K562 (cell line): ENCODE measurements around the gene REM2. TPM values are rescaled to one million over a fixed set of nuclear protein-coding genes. Genes with fewer than 3 reads are reported as not detected.

Experiments used
- ATAC-seq: fragments of 200-7000 bp; cut with Tn5 transposase; 3 replicates; pipeline ENCODE4 v1.9.1; 2020; ENCODE audit warnings: moderate library complexity
- BruUV-seq: library from RNA; stranded (reverse); fragments of 400-500 nt; replicated peaks from 2 replicates; lab custom pipeline; 2021; lab: Mats Ljungman, UMichigan
- CTCF ChIA-PET: fragments of 300-600 bp; formaldehyde crosslinking; extraction: SDS; loops from one replicate; lab custom pipeline; 2021; ENCODE audit warnings: low intra/inter-chr PET ratio; lab: Yijun Ruan, JAX
- POLR2A ChIA-PET: fragments of 300-600, 350-650 bp; sonication (Branson Sonifier 250); formaldehyde crosslinking; extraction: SDS; loops from one replicate; lab custom pipeline; 2021; ENCODE audit warnings: antibody characterized with exemption, inconsistent platforms; lab: Yijun Ruan, JAX
- DNase-seq, 4 experiments: peaks; one replicate each; pipeline versions ENCODE4 v3.0.0 to v3.0.0-alpha.2; 2011 to 2018; ENCODE audit warnings: low spot score in 3 of 4, mixed read lengths in 3 of 4; ENCODE audit errors: extremely low read depth in 1 of 4
- FAIRE-seq: peaks from 2 replicates; lab custom pipeline; 2011; peaks lifted over from hg19 to GRCh38; lab: Jason Lieb, UNC
- H2AFZ ChIP-seq: 2 replicates; pipeline ENCODE4 v1.6.0; 2011; ENCODE audit warnings: low read depth, low read length, control low read depth, inconsistent platforms
- H3K27ac ChIP-seq: fragments of 200-600 bp; 3 replicates; pipeline ENCODE4 v1.8.0; 2011; ENCODE audit warnings: low read depth, mild to moderate bottlenecking, control low read depth, inconsistent platforms, low read length, moderate library complexity, mixed read lengths; ENCODE audit errors: extremely low read depth
- H3K27me3 ChIP-seq, 2 experiments: fragments of 300-600 bp in 1 of 2; 2 replicates in 1 of 2; 3 replicates in 1 of 2; pipeline versions ENCODE4 v1.6.0 to v1.8.0; 2011; ENCODE audit warnings: inconsistent platforms in 2 of 2, low read length in 2 of 2, mild to moderate bottlenecking in 1 of 2, mixed read lengths in 1 of 2, moderate library complexity in 1 of 2; ENCODE audit not compliant: control insufficient read depth in 2 of 2, insufficient read depth in 2 of 2
- H3K36me3 ChIP-seq: fragments of 300-600 bp; 3 replicates; pipeline ENCODE4 v1.8.0; 2011; ENCODE audit warnings: mild to moderate bottlenecking, low read length, inconsistent platforms; ENCODE audit not compliant: control insufficient read depth, insufficient read depth
- H3K4me1 ChIP-seq, 2 experiments: fragments of 200-600 bp in 1 of 2; replicated peaks in 1 of 2; 2 replicates in 1 of 2; 3 replicates in 1 of 2; pipeline versions ENCODE4 v1.5.1 to v1.8.0; 2011; ENCODE audit warnings: inconsistent platforms in 2 of 2, low read length in 2 of 2, mild to moderate bottlenecking in 1 of 2, mixed read lengths in 1 of 2, moderate library complexity in 1 of 2; ENCODE audit not compliant: control insufficient read depth in 2 of 2, insufficient read depth in 2 of 2
- H3K4me2 ChIP-seq: 2 replicates; pipeline ENCODE4 v1.6.1; 2011; ENCODE audit warnings: low read length, control low read depth, inconsistent platforms, mixed read lengths; ENCODE audit not compliant: insufficient read depth
- H3K4me3 ChIP-seq: fragments of 200-600 bp; sonication (generic), shearing (Covaris generic); 2 replicates; pipeline ENCODE4 v1.5.1; 2016; ENCODE audit warnings: control low read depth, inconsistent platforms
- H3K79me2 ChIP-seq: fragments of 200-600 bp; 3 replicates; pipeline ENCODE4 v1.8.0; 2011; ENCODE audit warnings: low read length, inconsistent platforms; ENCODE audit not compliant: control insufficient read depth, insufficient read depth
- H3K9ac ChIP-seq, 2 experiments: 2 replicates each; pipeline versions ENCODE4 v1.6.0 to v1.6.1; 2011; ENCODE audit warnings: low read depth in 2 of 2, low read length in 2 of 2, control low read depth in 1 of 2, inconsistent platforms in 1 of 2, mild to moderate bottlenecking in 1 of 2, mixed read lengths in 1 of 2; ENCODE audit not compliant: insufficient read depth in 1 of 2
- H3K9me1 ChIP-seq: one replicate; pipeline ENCODE4 v1.6.0; 2011; ENCODE audit warnings: inconsistent platforms, mild to moderate bottlenecking, low read length, moderate library complexity; ENCODE audit not compliant: control insufficient read depth, insufficient read depth
- H3K9me3 ChIP-seq: replicated peaks from 2 replicates; pipeline ENCODE4 v1.5.1; 2011; ENCODE audit warnings: low read depth, low read length, inconsistent platforms; ENCODE audit not compliant: control insufficient read depth, insufficient read depth
- H4K20me1 ChIP-seq: replicated peaks from 2 replicates; pipeline ENCODE4 v1.6.1; 2011; ENCODE audit warnings: low read length, inconsistent platforms, mixed read lengths; ENCODE audit not compliant: control insufficient read depth, insufficient read depth
- CUX1 ChIP-seq: fragments of 200-800 bp; sonication (Bioruptor generic); IDR thresholded peaks from 2 replicates; pipeline ENCODE4 v1.6.1; 2016; ENCODE audit warnings: missing genetic modification characterization, missing compliant biosample characterization
- DEAF1 ChIP-seq: fragments of 450-650 bp; formaldehyde crosslinking; IDR thresholded peaks from 2 replicates; pipeline ENCODE4 v1.4.0; 2020; ENCODE audit warnings: mild to moderate bottlenecking, moderate library complexity
- NFE2L1 ChIP-seq: fragments of 450-650 bp; IDR thresholded peaks from 2 replicates; pipeline ENCODE4 v1.6.1; 2016; ENCODE audit warnings: missing genetic modification characterization, low read depth, mild to moderate bottlenecking, missing compliant biosample characterization, moderate library complexity, borderline replicate concordance
- NFIC ChIP-seq: fragments of 450-650 bp; IDR thresholded peaks from 2 replicates; pipeline ENCODE4 v1.6.1; 2017; ENCODE audit warnings: mild to moderate bottlenecking, inconsistent platforms
- PHB2 ChIP-seq: fragments of 450-650 bp; IDR thresholded peaks from 2 replicates; pipeline ENCODE4 v1.6.1; 2017; ENCODE audit warnings: low read depth
- RB1 ChIP-seq: fragments of 450-650 bp; IDR thresholded peaks from 2 replicates; pipeline ENCODE4 v1.6.1; 2017; ENCODE audit warnings: low read depth, mild to moderate bottlenecking
- RBM25 ChIP-seq: fragments of 200-400 bp; formaldehyde crosslinking; IDR thresholded peaks from 2 replicates; pipeline ENCODE4 v1.6.1; 2018; ENCODE audit warnings: low read length, low read depth, moderate library complexity; ENCODE audit not compliant: severe bottlenecking
- SPI1 ChIP-seq: IDR thresholded peaks from 2 replicates; pipeline ENCODE4 v1.6.1; 2011; ENCODE audit warnings: low read depth, low read length, control low read depth, borderline replicate concordance
- ZBTB17 ChIP-seq: fragments of 450-650 bp; formaldehyde crosslinking; IDR thresholded peaks from 2 replicates; pipeline ENCODE4 v1.4.0; 2020; ENCODE audit warnings: mild to moderate bottlenecking
- ZNF133 ChIP-seq: fragments of 250-450 bp; sonication (Bioruptor Pico); IDR thresholded peaks from 2 replicates; pipeline ENCODE4 v1.4.0; 2020; ENCODE audit warnings: mild to moderate bottlenecking
- ZNF212 ChIP-seq: fragments of 450-650 bp; formaldehyde crosslinking; IDR thresholded peaks from 2 replicates; pipeline ENCODE4 v1.4.0; 2020; ENCODE audit warnings: mild to moderate bottlenecking
- ZNF398 ChIP-seq: fragments of 250-450 bp; sonication (Bioruptor Pico); IDR thresholded peaks from 2 replicates; pipeline ENCODE4 v1.8.0; 2021; ENCODE audit warnings: moderate library complexity, mild to moderate bottlenecking, inconsistent platforms
- ZNF75A ChIP-seq: fragments of 450-650 bp; formaldehyde crosslinking; IDR thresholded peaks from 2 replicates; pipeline ENCODE4 v1.4.0; 2020; ENCODE audit warnings: mild to moderate bottlenecking
- WGBS: fragments of 100-300 bp; shearing (Covaris generic); methylation state at CpG from one replicate; pipeline ENCODE4 v1.1.6; 2016; ENCODE audit warnings: low coverage, mixed read lengths; ENCODE audit not compliant: insufficient coverage; ENCODE audit errors: missing lambda C conversion rate; 5-methylcytosine and 5-hydroxymethylcytosine counted together
- in situ Hi-C: fragments of 300-500 bp; cut with MboI; formaldehyde crosslinking; loops from 4 replicates; pipeline ENCODE4 v1.15.0; 2018; ENCODE audit warnings: inconsistent platforms, mixed read lengths
- intact Hi-C: fragments of 100-400 bp; cut with micrococcal nuclease; formaldehyde crosslinking; loops from 2 replicates; pipeline ENCODE4 v1.14.2; 2022
- polyA plus RNA-seq, 8 experiments: library from polyadenylated mRNA; depleted of rRNA in 4 of 8; stranded (reverse) in 5 of 8; unstranded in 3 of 8; fragments of >200 nt; fragmentation: Nextera tagmentation in 2 of 8; fragmentation: Illumina TruSeq in 1 of 8; extraction: Ambion mirVana in 2 of 8; extraction: Trizol in 1 of 8; gene quantifications; 2 replicates each; pipeline versions ENCODE4 v1.2.1 to v1.2.3, GENCODE V29; 2011 to 2014; ENCODE audit warnings: inconsistent platforms in 1 of 8, missing spikeins in 1 of 8
- total RNA-seq, 7 experiments: library from RNA; depleted of rRNA in 6 of 7; stranded (reverse); fragments of >200 nt in 6 of 7; fragmentation: Illumina TruSeq in 2 of 7; extraction: Trizol in 2 of 7; gene quantifications; 2 replicates each; pipeline versions ENCODE4 v1.2.1 to v1.2.3, GENCODE V29; 2011 to 2021; ENCODE audit warnings: low replicate concordance in 1 of 7

Gene REM2
- total and polyA plus RNA-seq, 9 of the 15 experiments (the other 6 are each of a cell fraction or from before 2014, with no cell fraction given), result 0.18 to 1.0 (median 0.38) TPM

GRCh38 chr14:22843123-22843925, 39.7 kb upstream of the REM2 start:
- 57% methylated on average over 21 of the region's 21 CpGs for WGBS
- TF ChIP-seq RBM25 (no peak), CUX1 (CRISPR knock-in tag) (no peak), RB1 (no peak), ZNF212 (CRISPR knock-in tag) (no peak), SPI1 (no peak), ZNF75A (CRISPR knock-in tag) (no peak), ZNF398 (CRISPR knock-in tag) (no peak), PHB2 (no peak), ZNF133 (CRISPR knock-in tag) (no peak), NFE2L1 (tag) (no peak), NFIC (no peak), DEAF1 (CRISPR knock-in tag) (no peak), ZBTB17 (CRISPR knock-in tag) (no peak)

More at GRCh38 chr14:22843123-22843925, 39.7 kb upstream of the REM2 start:
- no peaks in the 10 kb centered on the region for H3K27me3 ChIP-seq
- H3K79me2 ChIP-seq, result no peaks in the 10 kb centered on the region
- peak overlapping the region in 1 of 2 experiments; percentile 63; a peak in 2 of 4 replicates for H3K9ac ChIP-seq
- H3K9me3 ChIP-seq, result no peaks in the 10 kb centered on the region
- ATAC-seq (no peak), DNase-seq (no peak), FAIRE-seq (no peak)
- H3K4me2 ChIP-seq, result no peak overlapping the region
- intact Hi-C loops, result no loop called here
- peaks cover 5 to 17% of the 10 kb centered on the region in 2 experiments; a peak in 2 of 5 replicates for H3K4me1 ChIP-seq
- H2AFZ ChIP-seq, result no peak overlapping the region
- CTCF ChIA-PET, result no interaction called here
- H3K9me1 ChIP-seq, result no peaks in the 10 kb centered on the region
- no peak overlapping the region for H3K4me3 ChIP-seq
- H3K36me3 ChIP-seq, result no peaks in the 10 kb centered on the region
- POLR2A ChIA-PET, result interaction anchor here (0.6 to 1.5 kb wide), 5 partner anchors 10 to 62 kb away, joined by 3 to 8 read pairs (median 3); partner anchors contain the start of gene MRPL52
- in situ Hi-C loops, result loop anchor here (10.0 kb wide), 2 partner anchors 189 to 279 kb away; no protein-coding TSS in a partner anchor
- no TSS peak for BruUV-seq
- no peaks in the 10 kb centered on the region for H4K20me1 ChIP-seq
- H3K27ac ChIP-seq, result no peak overlapping the region
